DMS153 treated with DMSO at 0.1 percent for 48 hours (cell line): ENCODE data around the gene FOXN4.
A peak's percentile ranks its signal among the peaks of the same experiment; 100 is the strongest.

Experiments
- DNase-seq: peaks from one replicate; lab custom pipeline; 2025; ENCODE audit not compliant: unreplicated experiment; lab: John Stamatoyannopoulos, UW

Gene FOXN4

DNA sequence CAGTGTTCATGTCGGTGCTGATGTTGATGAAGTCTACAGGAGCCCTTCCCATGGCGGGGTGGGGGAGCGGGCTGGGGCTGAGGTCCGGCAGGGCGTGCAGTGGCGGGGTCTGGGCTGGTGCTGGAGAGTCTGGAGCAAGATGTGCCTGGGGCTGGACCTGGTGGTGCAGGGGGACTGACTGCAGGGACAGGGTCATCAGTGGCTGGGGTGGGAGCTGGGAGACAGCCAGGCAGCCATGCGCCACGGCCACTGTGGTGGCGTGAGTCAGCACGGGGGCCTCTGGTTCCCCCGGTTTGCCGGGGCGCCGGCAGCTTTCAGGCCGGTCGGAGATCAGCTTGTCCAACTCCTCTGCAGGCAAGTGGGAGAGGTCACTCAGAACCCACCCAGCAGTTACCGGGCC is 27.6 kb downstream of the FOXN4 start:
- DNase-seq: no peak

DNA sequence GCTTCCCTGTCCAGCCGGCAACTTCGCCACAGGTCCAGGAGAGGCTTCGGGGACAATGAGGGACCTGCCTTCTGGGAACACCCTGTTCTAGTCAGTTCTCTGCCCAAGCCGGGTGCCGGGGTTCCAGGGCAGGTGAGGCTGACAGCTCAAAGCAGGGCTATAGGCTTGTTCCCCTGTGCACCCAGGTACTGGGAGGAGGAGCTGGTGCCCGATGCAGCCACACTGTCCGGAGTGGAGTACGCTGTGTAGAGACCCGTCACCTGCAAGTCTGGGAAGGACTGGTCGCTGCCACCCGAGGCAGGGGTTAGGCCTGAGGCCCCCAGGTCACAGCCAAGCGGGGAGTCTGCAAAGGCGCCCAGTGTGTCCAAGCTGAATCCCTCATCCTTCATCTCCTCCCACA is 29.6 kb downstream of the FOXN4 start:
- no peak for DNase-seq

DNA sequence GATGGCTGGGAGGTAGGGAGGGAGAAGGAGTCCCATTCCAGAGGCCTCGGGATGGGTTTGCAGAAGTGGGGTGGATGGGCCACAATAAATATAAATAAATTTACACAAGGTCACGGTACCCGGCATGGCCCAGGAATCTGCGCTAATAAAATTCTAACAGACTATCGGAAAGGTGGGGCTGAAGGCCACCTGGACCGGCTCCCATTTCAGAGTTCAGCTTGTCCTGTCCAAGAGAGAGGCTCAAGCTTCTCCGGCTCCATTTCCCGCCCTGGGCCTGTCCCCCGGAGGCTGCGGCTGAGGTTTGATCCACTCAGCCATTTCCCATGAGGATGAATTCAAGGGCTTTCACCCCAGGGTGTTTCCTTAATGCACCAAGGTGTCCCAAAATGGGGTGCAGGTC is 30.2 kb downstream of the FOXN4 start:
- DNase-seq: no peak

DNA sequence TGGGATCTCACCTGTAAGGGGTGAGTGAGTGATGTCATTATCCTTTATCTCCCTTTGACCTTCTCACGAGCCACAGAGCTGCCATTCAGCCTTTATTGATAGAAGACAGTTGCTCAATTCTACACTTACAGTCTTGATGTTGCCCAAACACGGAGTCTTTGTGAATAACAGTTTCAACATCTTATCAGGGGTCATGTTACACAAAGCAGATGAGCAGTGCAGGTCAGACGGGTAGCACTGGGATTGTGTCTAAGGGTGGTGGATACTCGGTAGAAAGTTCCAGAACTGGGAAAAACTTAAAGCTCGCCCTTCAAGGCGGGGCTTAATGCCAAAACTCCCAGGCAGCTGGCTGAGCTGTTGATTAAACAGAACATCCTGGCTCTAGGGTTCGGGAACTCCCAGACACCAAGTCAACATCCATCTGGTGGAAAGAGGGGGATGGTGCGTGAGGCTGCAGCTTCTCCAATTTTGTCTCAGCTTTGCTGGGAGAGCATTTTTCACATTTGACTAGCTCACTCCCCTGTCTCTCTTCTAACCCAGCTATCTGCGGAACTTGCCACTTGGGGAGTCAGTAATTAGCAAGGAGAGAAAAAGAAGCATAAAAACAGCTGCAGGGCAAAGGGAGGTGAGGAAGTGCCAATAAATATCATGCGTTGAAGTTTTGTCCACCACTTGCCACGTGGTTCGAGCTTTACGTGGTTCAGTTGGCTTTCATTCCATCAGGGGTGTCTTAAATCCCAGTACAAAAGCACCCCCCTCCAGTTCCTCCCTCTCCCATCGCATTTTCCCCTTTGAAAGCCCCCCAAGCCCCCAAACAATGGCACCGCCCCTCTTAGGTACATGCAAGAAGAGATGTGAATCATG is 31.0 kb downstream of the FOXN4 start:
- peak; percentile 39 for DNase-seq

DNA sequence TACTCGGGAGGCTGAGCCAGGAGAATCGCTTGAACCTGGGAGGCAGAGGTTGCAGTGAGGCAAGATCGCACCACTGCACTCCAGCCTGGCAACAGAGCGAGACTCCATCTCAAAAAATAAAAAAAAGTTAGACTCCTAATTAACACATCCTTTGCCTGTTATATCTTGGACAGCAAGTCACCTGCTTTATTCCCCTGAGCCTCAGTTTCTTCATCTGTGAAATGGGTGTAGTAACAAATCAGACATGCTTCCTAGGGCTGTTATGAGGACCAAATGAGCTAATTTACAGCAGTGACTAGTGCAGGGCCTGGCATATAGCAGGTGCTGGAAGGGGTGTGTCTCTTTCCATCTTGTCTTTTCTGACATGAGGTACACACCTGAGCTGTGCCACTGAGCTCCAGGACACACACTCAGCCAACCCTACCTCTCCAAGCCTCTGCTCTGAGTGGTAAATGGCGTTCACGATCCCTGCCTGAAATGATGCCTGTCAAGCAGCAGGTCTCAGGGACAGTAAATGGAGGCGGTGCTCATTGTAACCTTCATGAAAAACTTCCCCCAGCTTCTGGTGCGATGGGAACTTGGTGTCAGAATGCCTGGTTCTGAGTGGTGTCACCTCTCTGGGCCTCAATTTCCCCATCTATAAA is 31.7 kb downstream of the FOXN4 start:
- DNase-seq: no peak

DNA sequence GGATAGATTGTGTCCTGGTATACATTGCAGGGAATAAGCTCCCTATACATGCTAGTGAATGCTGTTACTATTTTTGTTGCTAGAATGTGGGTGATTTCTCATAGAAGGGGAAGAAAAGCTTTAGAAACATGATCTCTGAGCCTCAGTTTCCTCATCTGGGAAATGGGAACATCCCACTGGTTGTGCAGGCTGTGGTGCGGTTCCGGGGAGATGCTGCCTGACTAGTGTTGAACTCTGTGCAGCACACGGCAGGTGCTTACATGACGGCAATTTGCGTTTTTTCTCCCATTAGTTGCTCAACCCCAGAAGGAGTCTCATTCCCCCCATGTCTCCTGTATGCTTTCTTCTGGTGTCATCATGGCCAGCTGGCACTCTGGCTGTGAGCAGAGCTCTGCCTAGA is 32.9 kb downstream of the FOXN4 start:
- no peak for DNase-seq

DNA sequence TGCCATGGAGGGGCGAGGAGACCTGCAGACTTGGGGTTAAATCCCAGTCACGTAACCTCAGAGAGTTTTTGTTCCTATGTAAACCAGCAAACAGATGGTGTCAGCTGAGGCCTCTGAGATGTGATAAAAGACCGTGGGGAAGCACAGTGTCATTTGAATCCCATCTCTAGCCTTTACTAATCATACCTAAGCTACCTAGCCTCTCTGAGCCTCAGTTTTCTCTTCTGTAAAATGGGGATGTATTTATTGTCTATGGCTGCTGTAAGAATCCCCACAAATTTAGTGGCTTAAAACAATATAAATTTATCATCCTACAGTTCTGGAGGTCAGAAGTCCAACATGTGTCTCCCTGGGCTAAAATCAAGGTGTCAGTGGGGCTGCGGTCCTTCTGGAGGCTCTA is 33.9 kb downstream of the FOXN4 start:
- DNase-seq: no peak

DNA sequence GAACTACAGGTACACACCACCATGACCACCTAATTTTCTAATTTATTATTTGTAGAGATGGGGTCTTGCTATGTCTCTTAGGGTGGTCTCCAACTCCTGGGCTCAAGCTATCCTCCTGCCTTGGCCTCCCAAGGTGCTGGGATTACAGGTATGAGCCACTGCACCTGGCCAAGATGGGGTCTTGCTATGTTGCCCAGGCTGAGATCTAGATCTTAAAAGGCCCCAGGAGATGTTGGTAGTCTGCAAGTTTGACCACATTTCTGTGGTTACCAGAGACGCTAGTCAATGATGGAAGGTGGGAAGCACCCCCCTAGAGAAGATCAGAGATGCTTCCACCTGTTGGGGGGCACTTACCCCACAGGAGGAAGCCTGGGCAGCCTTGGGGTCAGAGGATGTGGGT is 34.7 kb downstream of the FOXN4 start:
- no peak for DNase-seq

DNA sequence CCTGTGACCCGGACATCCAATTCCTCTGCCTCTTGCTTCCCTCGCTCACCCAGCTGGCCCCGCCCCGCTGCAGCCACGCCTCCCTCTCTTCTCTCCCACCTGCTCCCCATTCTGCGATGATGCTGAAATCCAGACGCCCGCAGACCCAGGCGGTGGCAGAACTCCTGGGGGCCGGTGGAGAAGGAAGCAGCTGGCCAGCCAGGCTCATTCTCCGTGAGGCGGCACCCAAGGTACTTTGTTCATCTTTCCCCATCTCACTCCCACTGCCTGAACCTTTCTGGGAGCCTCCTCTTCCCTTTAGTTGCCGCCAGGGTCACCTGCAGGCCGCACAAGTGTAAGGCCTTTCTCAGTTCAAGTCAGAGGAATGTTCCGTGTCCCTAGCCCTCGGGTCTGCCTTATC is 35.7 kb downstream of the FOXN4 start:
- DNase-seq: peak; percentile 67

DNA sequence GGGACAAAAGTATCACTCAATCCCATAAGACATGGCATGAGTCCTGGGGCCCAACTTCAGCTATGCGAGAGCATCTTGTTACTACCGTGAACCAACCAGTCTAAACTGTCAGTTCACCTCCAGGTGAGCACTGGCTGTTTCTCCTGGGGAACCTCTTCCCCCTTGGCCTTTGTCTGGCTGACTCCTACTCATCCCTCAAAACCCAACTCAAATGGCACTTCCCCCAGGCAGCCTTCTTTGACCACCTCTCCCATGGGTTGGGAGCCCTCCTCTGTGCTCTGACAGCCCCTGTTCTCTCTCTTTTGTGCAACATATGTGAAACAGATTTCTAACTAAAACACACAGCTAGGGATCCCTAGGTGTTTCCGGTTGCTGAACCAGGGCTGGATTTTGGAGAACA is 37.7 kb downstream of the FOXN4 start:
- no peak for DNase-seq

DNA sequence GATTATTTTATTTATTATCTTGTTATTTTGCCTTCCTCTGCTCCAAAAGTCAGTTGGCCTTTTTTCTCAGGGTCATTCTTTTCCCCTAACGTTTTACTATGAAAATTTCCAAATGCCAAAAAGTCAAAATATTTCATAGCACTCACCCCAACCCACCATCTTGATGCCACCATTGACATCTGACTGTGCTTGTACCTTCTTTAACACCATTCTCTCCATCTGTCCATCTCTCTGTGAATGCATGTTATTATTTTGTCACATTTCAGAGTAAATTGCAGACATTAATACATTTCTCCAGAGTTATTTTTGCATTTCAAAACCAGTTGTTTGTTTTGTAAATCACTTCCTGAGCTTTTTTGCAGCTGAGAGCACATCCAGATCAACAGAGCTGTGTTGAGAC is 38.6 kb downstream of the FOXN4 start:
- DNase-seq: no peak

DNA sequence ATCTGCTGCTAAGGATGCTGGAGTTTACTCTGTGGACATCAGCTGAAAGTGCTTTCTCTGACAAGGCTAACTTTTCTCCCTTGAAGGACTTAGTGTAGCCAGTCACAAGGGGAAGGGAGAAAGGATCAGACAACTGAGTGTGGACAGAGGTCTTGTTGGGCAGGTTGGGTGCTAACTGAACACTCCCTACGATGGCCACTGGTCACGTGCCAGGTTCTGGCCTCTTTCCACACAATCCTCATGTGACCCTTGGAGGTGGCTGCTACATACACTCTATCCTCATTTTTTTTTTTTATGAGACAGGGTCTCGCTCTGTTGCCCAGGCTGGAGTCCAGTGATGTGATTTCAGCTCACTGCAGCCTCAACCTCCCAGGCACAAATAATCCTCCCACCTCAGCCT is 39.7 kb downstream of the FOXN4 start:
- DNase-seq: no peak

DNA sequence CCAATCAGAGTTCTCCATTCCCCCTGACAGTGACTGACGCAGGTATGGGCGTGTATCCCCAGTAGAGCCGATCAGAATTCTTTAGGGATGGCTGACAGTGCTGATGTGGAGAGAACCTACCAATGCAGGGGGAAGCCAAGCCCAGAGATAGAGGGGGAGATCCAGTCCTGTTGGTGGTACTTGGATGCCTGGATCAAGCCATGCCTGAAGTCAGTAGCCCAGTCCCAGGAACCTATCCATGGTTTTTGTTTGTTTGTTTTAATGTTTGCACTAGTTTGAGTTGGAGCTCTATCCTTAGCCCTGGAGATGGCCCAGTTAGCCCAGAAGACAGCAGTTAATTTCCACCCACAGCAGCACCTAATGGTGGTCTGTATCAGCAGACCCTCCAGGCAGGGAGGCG is 40.2 kb downstream of the FOXN4 start:
- no peak for DNase-seq

DNA sequence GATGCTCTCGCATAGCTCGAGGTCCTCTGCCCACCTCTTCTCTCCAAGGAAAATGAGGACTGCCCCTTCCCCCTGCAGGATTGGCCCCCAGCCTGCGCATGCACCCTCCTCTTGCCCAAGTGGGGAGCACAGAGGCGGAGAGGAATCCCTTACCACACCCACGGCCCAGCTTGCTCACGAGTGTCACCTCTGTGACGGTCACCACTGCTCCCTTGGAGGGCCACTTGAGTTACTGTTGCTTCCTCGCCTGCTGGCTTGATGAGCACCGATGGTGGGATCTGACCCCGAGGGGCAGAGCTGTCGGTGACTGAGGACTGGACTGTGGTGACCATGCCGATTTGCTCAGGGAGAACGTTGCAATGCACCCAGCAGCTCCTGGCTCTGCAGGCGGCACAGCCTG is 41.7 kb downstream of the FOXN4 start:
- no peak for DNase-seq

DNA sequence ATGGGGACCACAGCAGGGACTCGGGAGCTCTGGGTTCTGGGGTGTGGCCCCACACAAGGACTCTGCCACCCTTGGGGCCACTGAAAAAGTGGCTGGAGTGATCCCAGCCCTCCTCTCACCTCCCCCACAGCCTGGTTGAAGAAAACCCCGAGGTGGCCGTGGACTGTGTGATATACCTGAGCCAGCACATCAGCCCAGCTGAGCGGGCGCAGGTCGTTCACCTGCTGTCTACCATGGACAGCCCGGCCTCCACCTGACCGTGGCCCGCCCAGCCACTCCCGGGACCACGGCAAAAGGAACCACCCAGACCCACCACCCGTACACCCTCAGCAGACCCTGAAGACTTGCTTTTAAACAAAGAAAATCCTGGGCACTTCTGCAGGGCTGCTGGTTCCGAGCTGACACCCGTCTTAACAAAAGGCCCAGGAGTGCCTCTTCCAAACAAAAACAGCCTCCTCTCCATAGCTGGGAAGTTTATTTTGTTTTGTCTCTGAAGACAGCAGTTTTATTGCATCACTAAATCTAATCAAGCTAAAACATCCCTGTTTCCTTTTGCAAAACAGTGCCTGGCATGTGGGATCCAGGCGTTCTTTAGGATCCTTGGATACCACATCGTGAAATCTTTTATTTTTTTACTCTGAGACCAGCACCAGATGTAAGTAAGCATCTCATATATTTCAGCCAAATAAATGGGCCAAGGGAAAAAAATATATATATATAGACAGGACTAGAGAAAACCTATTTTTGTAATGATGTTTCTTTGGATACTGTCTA is 42.8 kb downstream of the FOXN4 start:
- no peak for DNase-seq

DNA sequence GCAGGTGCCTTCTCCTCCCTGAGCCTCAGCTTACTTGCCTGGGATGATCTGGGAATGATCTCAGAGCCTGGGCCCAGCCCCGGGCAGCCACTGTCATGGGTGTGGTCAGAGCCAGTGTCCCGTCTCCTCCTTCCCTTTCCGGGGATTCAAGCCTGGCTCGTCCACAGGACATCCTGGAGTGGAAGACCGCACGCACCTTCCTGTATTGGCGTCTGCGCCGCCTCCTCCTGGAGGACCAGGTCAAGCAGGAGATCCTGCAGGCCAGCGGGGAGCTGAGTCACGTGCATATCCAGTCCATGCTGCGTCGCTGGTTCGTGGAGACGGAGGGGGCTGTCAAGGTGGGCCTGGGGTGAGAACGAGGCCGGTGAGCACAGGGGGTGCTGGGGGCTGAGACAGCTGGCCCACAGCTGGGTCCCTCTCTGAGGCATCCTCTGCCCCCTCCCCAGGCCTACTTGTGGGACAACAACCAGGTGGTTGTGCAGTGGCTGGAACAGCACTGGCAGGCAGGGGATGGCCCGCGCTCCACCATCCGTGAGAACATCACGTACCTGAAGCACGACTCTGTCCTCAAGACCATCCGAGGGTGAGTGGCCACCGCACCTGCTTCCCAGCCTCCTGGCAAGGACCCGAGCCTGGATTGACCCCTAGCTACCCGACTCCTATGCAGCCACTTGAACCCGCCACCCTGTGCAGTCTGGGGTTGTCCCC is 44.0 kb downstream of the FOXN4 start:
- no peak for DNase-seq

DNA sequence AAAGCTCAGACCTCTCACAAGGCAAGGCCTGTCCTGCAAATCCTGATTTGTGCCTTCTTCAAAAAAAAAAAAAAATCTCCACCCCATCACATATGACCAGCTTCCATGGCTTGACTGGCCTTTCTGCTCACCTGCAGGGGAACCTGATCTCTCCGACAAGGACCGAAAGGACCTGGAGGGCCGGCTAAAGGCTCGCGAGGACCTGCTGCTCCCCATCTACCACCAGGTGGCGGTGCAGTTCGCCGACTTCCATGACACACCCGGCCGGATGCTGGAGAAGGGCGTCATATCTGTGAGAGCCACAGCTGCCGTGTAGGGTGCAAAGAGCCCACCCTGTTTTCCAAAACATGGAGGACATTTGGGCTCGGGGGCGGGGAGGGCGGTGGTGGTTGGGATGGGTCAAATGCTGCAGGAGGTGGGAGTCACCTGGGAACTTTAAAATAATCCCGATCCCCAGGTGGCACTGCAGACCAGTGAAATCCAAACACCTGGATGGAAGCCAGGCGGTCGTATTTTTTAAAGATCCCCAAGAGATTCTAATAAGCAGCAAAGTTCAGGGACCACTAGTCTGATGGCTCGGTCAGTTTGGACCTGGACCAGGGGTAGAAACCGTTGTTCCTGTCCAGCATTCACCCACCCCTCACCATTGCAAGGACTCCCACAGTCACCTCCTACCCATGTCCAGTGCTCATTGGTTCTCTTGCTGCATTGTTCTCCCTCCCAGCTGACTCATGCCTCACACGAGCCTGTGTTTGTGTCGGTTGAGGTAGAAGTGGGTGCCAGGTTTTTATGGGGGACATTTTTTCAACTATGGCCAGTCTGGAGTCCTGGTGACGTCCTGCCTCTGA is 44.8 kb downstream of the FOXN4 start:
- DNase-seq: peak; percentile 76

DNA sequence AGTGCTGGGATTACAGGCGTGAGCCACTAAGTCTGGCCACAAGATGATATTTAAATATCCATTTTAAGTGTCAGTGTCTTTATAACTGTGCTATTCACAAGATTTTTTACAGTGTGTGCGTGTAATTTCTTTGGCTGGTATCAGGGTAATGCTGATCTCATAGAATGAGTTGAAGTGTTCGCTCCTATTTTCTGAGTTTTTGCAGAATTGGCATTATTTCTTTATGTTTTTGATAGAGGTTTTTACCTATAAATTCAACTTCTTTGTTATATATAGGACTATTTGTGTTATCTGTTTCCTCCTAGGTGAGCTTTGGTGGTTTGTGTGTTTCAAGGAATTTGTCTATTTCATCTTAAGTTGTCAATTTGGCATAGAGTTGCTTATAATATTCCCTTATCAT is 45.6 kb downstream of the FOXN4 start:
- DNase-seq: no peak

DNA sequence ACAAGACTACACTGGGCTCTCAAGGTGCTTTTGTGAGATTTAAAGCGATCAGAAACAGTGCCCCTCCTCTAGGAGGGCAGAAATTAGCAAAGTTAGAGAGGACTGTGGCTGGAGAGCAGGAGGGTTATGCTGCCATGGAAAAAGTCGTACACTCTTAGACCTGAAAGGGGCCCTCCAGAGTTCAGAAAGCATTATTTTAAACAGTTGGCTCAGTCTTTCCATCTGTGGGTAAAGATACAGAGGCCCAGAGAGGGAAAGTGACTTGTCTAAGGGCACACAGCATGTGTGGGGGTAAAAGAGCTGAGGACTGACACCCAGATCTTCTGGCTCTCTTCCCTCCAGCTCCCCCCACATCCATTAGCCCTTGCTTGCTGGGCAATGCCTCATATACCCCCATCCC is 47.1 kb downstream of the FOXN4 start:
- no peak for DNase-seq

DNA sequence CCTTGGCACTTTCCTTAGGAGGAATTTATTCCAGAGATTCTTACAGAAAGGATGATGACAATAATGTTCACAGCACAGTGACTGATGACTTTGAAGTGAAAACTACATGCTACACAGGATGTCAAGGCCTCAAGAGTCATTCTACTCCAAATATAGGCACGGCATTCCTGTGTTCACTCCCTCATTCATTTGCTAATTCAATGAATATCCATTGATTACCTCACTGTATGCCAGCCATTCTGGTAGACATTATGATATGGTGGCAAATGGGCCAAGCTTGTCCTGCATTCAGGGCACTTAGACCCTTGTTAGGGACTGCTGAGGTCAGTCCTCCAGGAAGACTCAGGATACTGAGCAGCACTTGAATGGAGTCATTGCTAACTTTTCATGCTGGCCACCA is 48.0 kb downstream of the FOXN4 start:
- no peak for DNase-seq

DNA sequence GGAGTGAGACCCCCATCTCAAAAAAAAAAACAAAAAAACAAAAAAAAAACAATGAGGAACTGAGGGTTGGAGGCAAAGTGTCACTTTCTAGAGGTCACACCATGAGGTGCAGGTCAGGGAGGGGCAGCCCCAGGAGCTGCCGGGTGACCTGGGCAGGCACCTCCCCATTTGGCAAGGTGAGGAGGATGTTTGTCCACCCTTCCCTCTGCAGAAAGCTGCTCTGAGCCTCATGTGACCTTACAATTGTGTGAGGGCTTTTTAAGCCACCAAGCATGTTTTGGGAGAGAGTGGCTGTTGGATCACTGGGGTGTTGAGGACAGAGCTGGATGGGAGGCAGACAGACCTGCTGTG is 49.6 kb downstream of the FOXN4 start:
- DNase-seq: no peak
